ENCODE measurements around the gene SKOR1. TPM values are rescaled to one million over a fixed set of nuclear protein-coding genes. Genes with fewer than 3 reads are reported as not detected.

Gene SKOR1
- total RNA-seq, 1 experiment from 2014 or later: 0.81 TPM

DNA sequence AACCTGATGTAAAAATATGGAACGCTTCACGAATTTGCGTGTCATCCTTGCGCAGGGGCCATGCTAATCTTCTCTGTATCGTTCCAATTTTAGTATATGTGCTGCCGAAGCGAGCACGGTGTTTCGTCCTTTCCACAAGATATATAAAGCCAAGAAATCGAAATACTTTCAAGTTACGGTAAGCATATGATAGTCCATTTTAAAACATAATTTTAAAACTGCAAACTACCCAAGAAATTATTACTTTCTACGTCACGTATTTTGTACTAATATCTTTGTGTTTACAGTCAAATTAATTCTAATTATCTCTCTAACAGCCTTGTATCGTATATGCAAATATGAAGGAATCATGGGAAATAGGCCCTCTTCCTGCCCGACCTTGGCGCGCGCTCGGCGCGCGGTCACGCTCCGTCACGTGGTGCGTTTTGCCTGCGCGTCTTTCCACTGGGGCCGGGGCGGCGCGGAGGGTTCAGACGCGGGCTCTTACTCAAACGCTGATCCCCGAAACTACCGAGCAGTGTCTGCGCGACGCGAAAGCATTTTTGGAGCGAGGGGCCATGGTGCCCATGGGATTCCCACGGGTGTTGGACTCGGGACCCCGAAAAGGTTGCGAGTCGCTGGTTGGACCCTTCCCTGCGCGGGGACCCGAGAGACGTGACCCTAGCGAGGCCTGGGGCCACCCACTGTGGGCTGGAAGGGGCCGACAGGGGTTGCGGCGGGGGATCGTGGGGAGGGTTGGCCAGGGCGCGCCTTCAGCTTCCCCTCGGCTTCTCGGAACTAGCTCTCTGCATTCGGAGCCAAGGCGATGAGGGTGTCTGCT is 14.8 kb downstream of the SKOR1 start, which contains the start of gene RNU6-1 (continued):
- TF ChIP-seq, protein P1, sequence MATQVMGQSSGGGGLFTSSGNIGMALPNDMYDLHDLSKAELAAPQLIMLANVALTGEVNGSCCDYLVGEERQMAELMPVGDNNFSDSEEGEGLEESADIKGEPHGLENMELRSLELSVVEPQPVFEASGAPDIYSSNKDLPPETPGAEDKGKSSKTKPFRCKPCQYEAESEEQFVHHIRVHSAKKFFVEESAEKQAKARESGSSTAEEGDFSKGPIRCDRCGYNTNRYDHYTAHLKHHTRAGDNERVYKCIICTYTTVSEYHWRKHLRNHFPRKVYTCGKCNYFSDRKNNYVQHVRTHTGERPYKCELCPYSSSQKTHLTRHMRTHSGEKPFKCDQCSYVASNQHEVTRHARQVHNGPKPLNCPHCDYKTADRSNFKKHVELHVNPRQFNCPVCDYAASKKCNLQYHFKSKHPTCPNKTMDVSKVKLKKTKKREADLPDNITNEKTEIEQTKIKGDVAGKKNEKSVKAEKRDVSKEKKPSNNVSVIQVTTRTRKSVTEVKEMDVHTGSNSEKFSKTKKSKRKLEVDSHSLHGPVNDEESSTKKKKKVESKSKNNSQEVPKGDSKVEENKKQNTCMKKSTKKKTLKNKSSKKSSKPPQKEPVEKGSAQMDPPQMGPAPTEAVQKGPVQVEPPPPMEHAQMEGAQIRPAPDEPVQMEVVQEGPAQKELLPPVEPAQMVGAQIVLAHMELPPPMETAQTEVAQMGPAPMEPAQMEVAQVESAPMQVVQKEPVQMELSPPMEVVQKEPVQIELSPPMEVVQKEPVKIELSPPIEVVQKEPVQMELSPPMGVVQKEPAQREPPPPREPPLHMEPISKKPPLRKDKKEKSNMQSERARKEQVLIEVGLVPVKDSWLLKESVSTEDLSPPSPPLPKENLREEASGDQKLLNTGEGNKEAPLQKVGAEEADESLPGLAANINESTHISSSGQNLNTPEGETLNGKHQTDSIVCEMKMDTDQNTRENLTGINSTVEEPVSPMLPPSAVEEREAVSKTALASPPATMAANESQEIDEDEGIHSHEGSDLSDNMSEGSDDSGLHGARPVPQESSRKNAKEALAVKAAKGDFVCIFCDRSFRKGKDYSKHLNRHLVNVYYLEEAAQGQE (IDR thresholded peaks at IDR 0.05; ENCODE audit: low read depth): no peak
- TF ChIP-seq ELF1 (IDR thresholded peaks at IDR 0.05; ENCODE audit: borderline replicate concordance, low read depth): no peak; the same call in 1 of the 2 replicates
- no peak for TF ChIP-seq POLR2A (IDR thresholded peaks at IDR 0.05; ENCODE audit: borderline replicate concordance, extremely low read depth, insufficient read depth, insufficient read length)
- TF ChIP-seq EZH2 (IDR thresholded peaks at IDR 0.05): no peak
- no peak for TF ChIP-seq EGR1 (IDR thresholded peaks at IDR 0.05; ENCODE audit: low read depth)
- peak; percentile 87 for TF ChIP-seq POLR2AphosphoS5 (IDR thresholded peaks at IDR 0.05; ENCODE audit: low read depth, low read length)
- TF ChIP-seq CBX3 (IDR thresholded peaks at IDR 0.05; ENCODE audit: low read depth): peak; percentile 43; the same call in 1 of the 2 replicates
- 0 out of 2 replicates have a peak, but pooled peaks have one; percentile 17 for TF ChIP-seq SP1 (IDR thresholded peaks at IDR 0.05; ENCODE audit: low read depth)
- TF ChIP-seq, protein P2, sequence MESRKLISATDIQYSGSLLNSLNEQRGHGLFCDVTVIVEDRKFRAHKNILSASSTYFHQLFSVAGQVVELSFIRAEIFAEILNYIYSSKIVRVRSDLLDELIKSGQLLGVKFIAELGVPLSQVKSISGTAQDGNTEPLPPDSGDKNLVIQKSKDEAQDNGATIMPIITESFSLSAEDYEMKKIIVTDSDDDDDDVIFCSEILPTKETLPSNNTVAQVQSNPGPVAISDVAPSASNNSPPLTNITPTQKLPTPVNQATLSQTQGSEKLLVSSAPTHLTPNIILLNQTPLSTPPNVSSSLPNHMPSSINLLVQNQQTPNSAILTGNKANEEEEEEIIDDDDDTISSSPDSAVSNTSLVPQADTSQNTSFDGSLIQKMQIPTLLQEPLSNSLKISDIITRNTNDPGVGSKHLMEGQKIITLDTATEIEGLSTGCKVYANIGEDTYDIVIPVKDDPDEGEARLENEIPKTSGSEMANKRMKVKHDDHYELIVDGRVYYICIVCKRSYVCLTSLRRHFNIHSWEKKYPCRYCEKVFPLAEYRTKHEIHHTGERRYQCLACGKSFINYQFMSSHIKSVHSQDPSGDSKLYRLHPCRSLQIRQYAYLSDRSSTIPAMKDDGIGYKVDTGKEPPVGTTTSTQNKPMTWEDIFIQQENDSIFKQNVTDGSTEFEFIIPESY (IDR thresholded peaks at IDR 0.05; ENCODE audit: extremely low read depth, insufficient replicate concordance, low read length): no peak

Data from HCT116 (cell line).